PC-3 (cell line): ENCODE results near the gene IL12B. TPM values are rescaled to one million over a fixed set of nuclear protein-coding genes. Genes with fewer than 3 reads are reported as not detected.

ENCODE experiments used
- ATAC-seq: fragments of 200-7000 bp; cut with Tn5 transposase; 2 replicates; pipeline ENCODE4 v1.9.1; 2020; ENCODE audit warnings: mild to moderate bottlenecking, moderate library complexity
- BruUV-seq: library from RNA; stranded (reverse); fragments of 400-500 nt; replicated peaks from 2 replicates; lab custom pipeline; 2021; lab: Mats Ljungman, UMichigan
- CTCF ChIA-PET: fragments of 300-600 bp; sonication (Branson Sonifier 250); formaldehyde crosslinking; loops from one replicate; lab custom pipeline; 2022; ENCODE audit warnings: antibody characterized with exemption; lab: Charles Lee
- POLR2A ChIA-PET: fragments of 300-600 bp; sonication (Branson Sonifier 250); formaldehyde crosslinking; loops from one replicate; lab custom pipeline; 2022; ENCODE audit warnings: antibody characterized with exemption; ENCODE audit not compliant: unreplicated experiment; lab: Charles Lee
- DNase-seq: peaks from one replicate; pipeline ENCODE4 v3.0.0-alpha.2; 2015
- H2AFZ ChIP-seq: fragments of 300-600 bp; sonication (generic); 2 replicates; pipeline ENCODE4 v1.6.0; 2016; ENCODE audit warnings: antibody characterized with exemption, low read length
- H3F3A ChIP-seq: fragments of 300-600 bp; sonication (generic); one replicate; pipeline ENCODE4 v1.6.0; 2017; ENCODE audit warnings: antibody characterized with exemption, low read length, control low read depth, mild to moderate bottlenecking; ENCODE audit not compliant: unreplicated experiment
- H3K27ac ChIP-seq: fragments of 300-600 bp; sonication (generic); 2 replicates; pipeline ENCODE4 v1.5.1; 2016; ENCODE audit warnings: mild to moderate bottlenecking, low read length
- H3K27me3 ChIP-seq: fragments of 300-600 bp; sonication (generic); 2 replicates; pipeline ENCODE4 v1.6.1; 2016; ENCODE audit warnings: low read length, mixed read lengths
- H3K36me3 ChIP-seq: fragments of 300-600 bp; sonication (generic); 2 replicates; pipeline ENCODE4 v1.6.1; 2016; ENCODE audit warnings: low read depth, mixed run types, low read length, mixed read lengths
- H3K4me1 ChIP-seq: fragments of 300-600 bp; sonication (generic); 2 replicates; pipeline ENCODE4 v1.5.1; 2016; ENCODE audit warnings: low read length; ENCODE audit not compliant: insufficient read depth
- H3K4me2 ChIP-seq: fragments of 300-600 bp; sonication (generic); 2 replicates; pipeline ENCODE4 v1.6.0; 2016; ENCODE audit warnings: low read length
- H3K4me3 ChIP-seq: fragments of 300-600 bp; sonication (generic); 2 replicates; pipeline ENCODE4 v1.5.1; 2016; ENCODE audit warnings: mild to moderate bottlenecking, low read length, mixed read lengths
- H3K79me2 ChIP-seq: fragments of 300-600 bp; sonication (generic); 2 replicates; pipeline ENCODE4 v1.6.1; 2017; ENCODE audit warnings: low read length, mixed read lengths
- H3K9ac ChIP-seq: fragments of 300-600 bp; sonication (generic); 2 replicates; pipeline ENCODE4 v1.6.0; 2016; ENCODE audit warnings: mild to moderate bottlenecking, low read length
- H3K9me2 ChIP-seq: fragments of 300-600 bp; sonication (generic); replicated peaks from 2 replicates; pipeline ENCODE4 v1.6.1; 2016; ENCODE audit warnings: mixed run types, low read length, mixed read lengths
- H3K9me3 ChIP-seq: fragments of 300-600 bp; sonication (generic); 2 replicates; pipeline ENCODE4 v1.6.1; 2016; ENCODE audit warnings: low read length, mixed read lengths
- H4K20me1 ChIP-seq: fragments of 300-600 bp; sonication (generic); 2 replicates; pipeline ENCODE4 v1.6.1; 2016; ENCODE audit warnings: low read length, mixed read lengths
- CTCF ChIP-seq: fragments of 300-600 bp; sonication (generic); conservative IDR thresholded peaks from 2 replicates; pipeline ENCODE4 v1.5.1; 2017; ENCODE audit warnings: antibody characterized with exemption, low read depth, mild to moderate bottlenecking, low read length
- EZH2 ChIP-seq: fragments of 300-600 bp; sonication (generic); IDR thresholded peaks from one replicate; pipeline ENCODE4 v1.6.1; 2017; ENCODE audit warnings: antibody characterized with exemption, mild to moderate bottlenecking, low read length; ENCODE audit not compliant: unreplicated experiment
- EZH2phosphoT487 ChIP-seq: fragments of 300-600 bp; sonication (generic); IDR thresholded peaks from 2 replicates; pipeline ENCODE4 v1.6.1; 2018; ENCODE audit warnings: mild to moderate bottlenecking, antibody characterized with exemption, low read length, borderline replicate concordance
- intact Hi-C: fragments of 100-400 bp; cut with micrococcal nuclease; formaldehyde crosslinking; loops from 2 replicates; pipeline ENCODE4 v1.9.0; 2023
- total RNA-seq: library from RNA; depleted of rRNA; stranded (reverse); fragments of >200 nt; gene quantifications from 2 replicates; pipeline ENCODE4 v1.2.3, GENCODE V29; 2014

Gene IL12B
- total RNA-seq, 1 experiment from 2014 or later: not detected

- Histone ChIP-seq H3F3A (no peaks in the 10 kb centered on the region), H2AFZ (no peak overlapping the region), H3K9ac (no peak overlapping the region), H3K4me2 (no peak overlapping the region), H3K9me3 (no peaks in the 10 kb centered on the region), H3K27ac (no peak overlapping the region), H3K36me3 (no peaks in the 10 kb centered on the region), H3K4me3 (no peak overlapping the region), H4K20me1 (no peaks in the 10 kb centered on the region), H3K79me2 (no peaks in the 10 kb centered on the region), H3K9me2 (no peaks in the 10 kb centered on the region), H3K4me1 (peaks cover 18% of the 10 kb centered on the region), H3K27me3 (no peaks in the 10 kb centered on the region)
- TF ChIP-seq CTCF: no peak
- TF ChIP-seq EZH2: no peak
- TF ChIP-seq EZH2phosphoT487: no peak
- ATAC-seq (no peak), DNase-seq (no peak)
- POLR2A ChIA-PET: no interaction called here
- intact Hi-C loops: no loop called here
- CTCF ChIA-PET: no interaction called here
- no TSS peak for BruUV-seq
Measured at GRCh38 chr5:159345336-159345735, 15.0 kb upstream of the IL12B start.

GRCh38 chr5:159343295-159344094 lies 13.2 kb upstream of the IL12B start:
- H3K36me3 ChIP-seq: no peaks in the 10 kb centered on the region
- no peak for DNase-seq
- no peak overlapping the region for H3K9ac ChIP-seq
- no peak overlapping the region for H3K27ac ChIP-seq
- ChIA-PET POLR2A (no interaction called here), CTCF (no interaction called here)
- no peaks in the 10 kb centered on the region for H3K79me2 ChIP-seq
- H4K20me1 ChIP-seq: no peaks in the 10 kb centered on the region
- intact Hi-C loops: no loop called here
- H3K4me3 ChIP-seq: no peak overlapping the region
- H3K9me3 ChIP-seq: no peaks in the 10 kb centered on the region
- H3K4me1 ChIP-seq: peaks cover 22% of the 10 kb centered on the region
- ATAC-seq: no peak
- no peak overlapping the region for H2AFZ ChIP-seq
- TF ChIP-seq EZH2phosphoT487 (no peak), CTCF (no peak), EZH2 (no peak)
- H3K4me2 ChIP-seq: no peak overlapping the region
- H3F3A ChIP-seq: no peaks in the 10 kb centered on the region
- H3K27me3 ChIP-seq: no peaks in the 10 kb centered on the region
- H3K9me2 ChIP-seq: no peaks in the 10 kb centered on the region
- no TSS peak for BruUV-seq

- Histone ChIP-seq H3K9ac (no peak overlapping the region), H3K9me3 (no peaks in the 10 kb centered on the region), H3K4me1 (peaks cover 26% of the 10 kb centered on the region), H3K4me3 (no peak overlapping the region), H3K4me2 (no peak overlapping the region), H3K27ac (no peak overlapping the region), H3K9me2 (no peaks in the 10 kb centered on the region), H3K36me3 (no peaks in the 10 kb centered on the region), H2AFZ (no peak overlapping the region), H3F3A (no peaks in the 10 kb centered on the region), H3K79me2 (no peaks in the 10 kb centered on the region), H3K27me3 (no peaks in the 10 kb centered on the region), H4K20me1 (no peaks in the 10 kb centered on the region)
- ChIA-PET POLR2A (no interaction called here), CTCF (no interaction called here)
- no peak for ATAC-seq
- intact Hi-C loops: no loop called here
- BruUV-seq: no TSS peak
- TF ChIP-seq EZH2phosphoT487 (no peak), CTCF (no peak), EZH2 (no peak)
- DNase-seq: no peak
Measured at GRCh38 chr5:159342840-159343239, 12.6 kb upstream of the IL12B start.
